GM19238 (cell line): ENCODE measurements around the gene ARMC6.
"Not testable (repeated sequence)": the region's sequence is repeated elsewhere in the genome, so short reads cannot be mapped to it uniquely, and the experiment has no call there.

Source experiments
- DNase-seq: peaks from one replicate; pipeline ENCODE4 v3.0.0; 2011; ENCODE audit warnings: low spot score; ENCODE audit not compliant: insufficient read length

ARMC6 gene

GRCh38 chr19:19106938-19107337 is 73.5 kb downstream of the ARMC6 start:
- DNase-seq = not testable (repeated sequence)

GRCh38 chr19:19107654-19108053 is 74.3 kb downstream of the ARMC6 start:
- DNase-seq = no peak
